Endometrial microvascular endothelial cells (primary cell): ENCODE data around the gene SUPT6H. TPM values are rescaled to one million over a fixed set of nuclear protein-coding genes. Genes with fewer than 3 reads are reported as not detected.
"Not testable (repeated sequence)": the region's sequence is repeated elsewhere in the genome, so short reads cannot be mapped to it uniquely, and the experiment has no call there.

Source experiments
- in situ Hi-C: cut with HindIII; loops from 2 replicates; pipeline ENCODE4 v1.10.0; 2017; ENCODE audit warnings: low sequenced_read_pairs, low pct_unique_long_range_greater_than_20kb; ENCODE audit errors: inconsistent ontology term
- total RNA-seq: library from RNA; depleted of rRNA; stranded (reverse); fragments of >200 nt; gene quantifications from one replicate; pipeline ENCODE4 v1.2.3, GENCODE V29; 2015; ENCODE audit errors: inconsistent ontology term

The SUPT6H gene
- total RNA-seq, 1 donor from 2014 or later, result 38.7 TPM

DNA sequence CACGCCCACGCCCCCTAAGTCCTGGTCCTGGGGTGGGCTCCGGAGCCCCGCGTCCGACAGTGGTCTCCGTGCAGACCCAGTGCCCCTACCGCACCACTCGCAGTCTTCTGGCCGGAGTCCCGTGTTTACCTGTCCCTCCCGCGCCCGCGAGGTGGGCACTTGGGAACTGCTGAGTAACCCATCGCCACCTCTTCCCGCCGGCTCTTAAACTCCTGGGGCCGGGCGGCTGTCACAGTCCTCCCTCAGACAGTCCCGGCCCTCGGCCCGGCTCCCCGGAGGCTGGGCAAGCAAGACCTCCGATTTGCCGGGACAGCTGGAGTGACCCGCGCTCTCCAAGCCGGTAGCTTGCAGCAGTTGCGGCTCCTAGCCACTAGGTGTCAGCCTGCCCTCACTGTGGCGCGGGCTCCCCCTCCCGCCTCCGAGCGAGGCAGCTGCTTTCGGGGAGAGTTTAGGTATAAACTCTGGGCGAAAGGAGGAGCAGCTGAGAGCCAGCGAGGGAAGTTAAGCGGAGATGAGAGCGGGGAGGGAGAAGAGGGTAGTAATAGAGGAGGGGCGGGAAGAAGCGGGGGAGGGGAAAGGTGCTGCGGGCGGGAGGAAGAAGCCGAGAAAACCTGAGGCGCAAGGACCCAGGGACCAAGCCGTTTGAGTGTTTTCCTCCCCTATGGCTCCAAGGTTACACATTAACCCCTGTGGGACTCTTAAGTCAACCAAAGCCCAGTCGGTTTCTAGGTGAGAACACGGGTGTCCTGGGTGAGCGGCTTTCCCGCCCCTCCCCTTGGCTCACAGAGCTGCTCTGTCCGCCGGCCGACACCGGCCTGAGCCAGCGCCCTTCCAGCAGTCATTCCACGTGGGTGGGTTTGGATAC, 64.9 kb downstream of the SUPT6H start:
- in situ Hi-C loops, result no loop called here

DNA sequence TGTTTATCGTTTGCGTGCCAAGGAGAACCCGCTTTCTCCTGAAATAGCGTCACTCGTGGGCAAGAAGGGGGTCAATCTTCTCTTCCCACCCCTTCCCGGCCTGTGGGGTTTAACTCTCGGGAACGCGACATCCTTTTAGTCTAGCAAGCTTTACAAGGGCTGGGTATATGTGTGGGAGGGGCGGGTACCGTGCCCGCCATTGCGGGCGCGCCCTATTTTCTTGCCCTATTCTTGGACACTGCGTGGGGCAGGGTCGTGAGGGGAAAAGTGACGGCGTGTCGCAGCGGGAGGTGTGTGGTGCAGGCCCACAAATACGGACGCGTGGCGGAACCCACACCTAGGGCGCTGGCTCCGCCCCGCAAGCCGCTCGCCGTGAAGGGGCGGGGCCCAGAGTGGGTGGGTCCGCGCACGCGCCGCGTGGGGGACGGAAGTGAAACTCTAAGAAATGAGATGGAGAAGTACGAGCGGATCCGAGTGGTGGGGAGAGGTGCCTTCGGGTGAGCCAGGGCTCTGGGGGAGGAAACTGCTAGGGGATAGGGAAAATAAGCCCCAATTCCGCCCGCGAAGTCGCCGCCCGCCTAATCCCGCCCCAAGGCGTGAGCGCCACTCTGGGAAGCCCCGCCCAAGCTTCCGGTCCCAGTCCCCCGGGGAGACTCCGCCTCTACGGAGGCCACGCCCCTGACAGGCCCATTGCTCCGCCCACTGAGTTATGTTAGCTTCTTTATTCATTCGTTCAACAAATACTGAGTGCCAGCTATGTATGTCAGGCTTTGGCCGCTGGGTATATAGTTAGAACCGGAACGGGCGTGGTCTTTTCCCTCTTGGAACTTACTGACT, 66.6 kb downstream of the SUPT6H start, which contains the start of gene NEK8:
NEK8 (plus strand) TSS at position 425 of the 837 bp plus-strand sequence; CDS start at position 451, 26 bp downstream.
- in situ Hi-C loops, result no loop called here

DNA sequence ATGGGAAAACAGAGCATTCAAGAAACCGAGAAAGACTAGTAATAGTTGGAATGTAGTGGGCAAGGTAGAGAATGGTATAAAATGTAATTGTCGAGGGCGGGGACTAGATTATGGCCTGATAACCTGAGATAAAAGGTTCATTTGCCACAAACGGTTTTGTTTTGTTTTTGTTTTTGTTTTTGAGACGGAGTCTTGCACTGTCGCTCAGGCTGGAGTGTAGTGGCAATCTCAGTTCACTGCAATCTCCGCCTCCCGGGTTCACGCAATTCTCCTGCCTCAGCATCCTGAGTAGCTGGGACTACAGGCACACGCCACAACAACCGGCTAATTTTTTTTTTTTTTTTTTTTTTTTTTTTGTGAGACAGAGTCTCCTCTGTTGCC, 67.9 kb downstream of the SUPT6H start:
- in situ Hi-C loops, result no loop called here

DNA sequence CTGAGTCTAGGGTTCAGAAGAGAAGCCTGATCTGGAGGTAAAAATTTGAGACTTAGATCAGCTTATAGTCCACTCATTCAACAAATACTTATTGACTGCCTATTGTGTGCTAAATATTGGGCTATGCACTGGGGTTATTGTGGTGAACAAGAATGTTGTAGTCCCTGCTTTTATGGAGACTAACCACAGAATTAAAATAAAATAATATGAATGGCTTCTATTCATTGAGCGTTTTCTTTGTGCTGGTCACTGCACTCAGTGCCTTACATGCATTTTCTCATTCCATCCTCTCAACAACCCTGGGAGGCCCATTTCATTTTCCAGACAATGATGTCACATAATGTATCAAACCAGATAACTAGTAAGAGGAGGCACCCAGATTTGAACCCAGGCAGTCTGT, 71.3 kb downstream of the SUPT6H start:
- in situ Hi-C loops, result no loop called here

DNA sequence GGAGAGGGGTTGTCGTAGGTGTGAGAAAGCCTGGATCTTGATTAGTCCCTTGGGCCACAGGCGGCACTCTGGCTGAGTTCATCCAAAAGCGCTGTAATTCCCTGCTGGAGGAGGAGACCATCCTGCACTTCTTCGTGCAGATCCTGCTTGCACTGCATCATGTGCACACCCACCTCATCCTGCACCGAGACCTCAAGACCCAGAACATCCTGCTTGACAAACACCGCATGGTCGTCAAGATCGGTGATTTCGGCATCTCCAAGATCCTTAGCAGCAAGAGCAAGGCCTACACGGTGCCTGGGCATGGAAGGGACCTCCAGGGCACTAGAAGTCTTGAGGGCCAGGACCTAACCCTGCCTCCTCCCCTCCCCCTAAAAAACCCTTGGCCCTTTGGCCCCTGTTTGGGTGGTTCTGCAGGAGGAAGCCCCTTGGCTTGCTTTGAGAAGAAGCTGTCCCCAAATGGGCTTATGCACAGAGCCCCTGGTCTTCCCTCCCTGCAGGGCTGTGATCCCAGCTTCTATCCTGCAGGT, 72.8 kb downstream of the SUPT6H start:
- in situ Hi-C loops, result no loop called here

DNA sequence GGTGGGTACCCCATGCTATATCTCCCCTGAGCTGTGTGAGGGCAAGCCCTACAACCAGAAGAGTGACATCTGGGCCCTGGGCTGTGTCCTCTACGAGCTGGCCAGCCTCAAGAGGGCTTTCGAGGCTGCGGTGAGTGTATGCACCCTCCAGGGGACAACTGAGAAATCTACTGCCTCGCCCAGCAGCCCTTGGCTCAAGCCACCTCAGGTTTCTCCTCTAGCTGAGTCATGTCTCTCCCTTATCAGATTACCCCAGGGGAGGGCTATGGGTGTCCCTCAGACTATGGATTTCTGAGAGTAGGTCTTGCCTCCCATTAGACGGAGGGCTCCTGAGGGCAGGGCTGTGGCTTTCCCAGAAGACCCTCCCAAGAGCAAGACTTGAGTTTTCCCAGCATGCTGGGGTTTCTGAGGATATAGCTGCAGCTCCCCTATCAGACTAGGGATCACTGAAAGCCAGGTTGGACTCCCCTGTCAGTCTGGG, 73.3 kb downstream of the SUPT6H start:
- in situ Hi-C loops, result no loop called here

DNA sequence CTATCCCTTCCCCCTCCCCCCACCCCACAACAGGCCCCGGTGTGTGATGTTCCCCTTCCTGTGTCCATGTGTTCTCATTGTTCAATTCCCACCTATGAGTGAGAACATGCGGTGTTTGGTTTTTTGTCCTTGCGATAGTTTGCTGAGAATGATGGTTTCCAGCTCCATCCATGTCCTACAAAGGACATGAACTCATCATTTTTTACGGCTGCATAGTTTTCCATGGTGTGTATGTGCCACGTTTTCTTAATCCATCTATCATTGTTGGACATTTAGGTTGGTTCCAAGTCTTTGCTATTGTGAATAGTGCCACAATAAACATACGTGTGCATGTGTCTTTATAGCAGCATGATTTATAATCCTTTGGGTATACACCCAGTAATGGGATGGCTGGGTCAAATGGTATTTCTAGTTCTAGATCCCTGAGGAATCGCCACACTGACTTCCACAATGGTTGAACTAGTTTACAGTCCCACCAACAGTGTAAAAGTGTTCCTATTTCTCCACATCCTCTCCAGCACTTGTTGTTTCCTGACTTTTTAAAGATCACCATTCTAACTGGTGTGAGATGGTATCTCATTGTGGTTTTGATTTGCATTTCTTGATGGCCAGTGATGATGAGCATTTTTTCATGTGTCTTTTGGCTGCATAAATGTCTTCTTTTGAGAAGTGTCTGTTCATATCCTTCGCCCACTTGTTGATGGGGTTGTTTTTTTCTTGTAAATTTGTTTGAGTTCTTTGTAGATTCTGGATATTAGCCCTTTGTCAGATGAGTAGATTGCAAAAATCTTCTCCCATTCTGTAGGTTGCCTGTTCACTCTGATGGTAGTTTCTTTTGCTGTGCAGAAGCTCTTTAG, 74.1 kb downstream of the SUPT6H start:
- in situ Hi-C loops, result not testable (repeated sequence)

DNA sequence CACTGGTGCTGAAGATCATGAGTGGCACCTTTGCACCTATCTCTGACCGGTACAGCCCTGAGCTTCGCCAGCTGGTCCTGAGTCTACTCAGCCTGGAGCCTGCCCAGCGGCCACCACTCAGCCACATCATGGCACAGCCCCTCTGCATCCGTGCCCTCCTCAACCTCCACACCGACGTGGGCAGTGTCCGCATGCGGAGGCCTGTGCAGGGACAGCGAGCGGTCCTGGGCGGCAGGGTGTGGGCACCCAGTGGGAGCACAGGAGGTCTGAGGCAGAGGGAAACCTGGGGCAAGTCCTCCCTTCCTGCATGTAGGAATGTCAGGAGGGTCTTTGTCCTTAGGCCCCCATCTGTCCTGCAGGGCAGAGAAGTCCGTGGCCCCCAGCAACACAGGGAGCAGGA, 75.3 kb downstream of the SUPT6H start:
- in situ Hi-C loops, result no loop called here

DNA sequence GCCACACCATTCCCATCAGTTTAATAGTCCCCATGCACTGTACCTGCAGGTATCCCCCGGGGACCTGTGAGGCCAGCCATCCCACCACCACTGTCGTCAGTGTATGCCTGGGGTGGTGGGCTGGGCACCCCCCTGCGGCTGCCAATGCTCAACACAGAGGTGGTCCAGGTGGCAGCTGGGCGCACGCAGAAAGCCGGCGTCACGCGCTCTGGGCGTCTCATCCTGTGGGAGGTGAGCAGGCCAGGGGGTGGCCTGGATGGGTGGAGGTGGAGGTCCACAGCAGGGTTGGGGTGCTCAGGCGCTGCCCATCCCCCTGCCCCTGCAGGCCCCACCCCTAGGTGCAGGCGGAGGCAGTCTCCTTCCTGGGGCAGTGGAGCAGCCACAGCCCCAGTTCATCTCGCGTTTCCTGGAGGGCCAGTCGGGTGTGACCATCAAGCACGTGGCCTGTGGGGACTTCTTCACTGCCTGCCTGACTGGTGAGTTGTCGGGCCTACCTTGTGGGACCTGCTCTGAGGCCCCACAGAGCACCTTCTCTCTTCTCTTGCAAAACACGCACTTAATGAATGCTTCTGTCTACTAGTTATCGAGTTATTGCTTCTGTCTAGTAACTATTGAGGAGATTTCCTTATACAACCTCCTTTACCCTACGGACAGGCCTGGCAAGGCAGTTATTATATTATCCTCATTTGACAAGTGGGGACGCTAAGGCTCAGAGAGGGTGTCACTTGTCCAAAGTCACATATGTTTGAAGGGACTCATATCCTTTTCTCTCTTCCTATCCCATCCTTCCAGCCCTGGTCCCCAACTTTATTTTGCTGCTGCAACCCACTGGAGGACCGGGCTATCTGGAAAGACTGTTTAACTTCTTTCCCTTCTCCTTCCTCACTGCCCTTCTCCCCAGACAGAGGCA, 76.0 kb downstream of the SUPT6H start:
- in situ Hi-C loops, result no loop called here

DNA sequence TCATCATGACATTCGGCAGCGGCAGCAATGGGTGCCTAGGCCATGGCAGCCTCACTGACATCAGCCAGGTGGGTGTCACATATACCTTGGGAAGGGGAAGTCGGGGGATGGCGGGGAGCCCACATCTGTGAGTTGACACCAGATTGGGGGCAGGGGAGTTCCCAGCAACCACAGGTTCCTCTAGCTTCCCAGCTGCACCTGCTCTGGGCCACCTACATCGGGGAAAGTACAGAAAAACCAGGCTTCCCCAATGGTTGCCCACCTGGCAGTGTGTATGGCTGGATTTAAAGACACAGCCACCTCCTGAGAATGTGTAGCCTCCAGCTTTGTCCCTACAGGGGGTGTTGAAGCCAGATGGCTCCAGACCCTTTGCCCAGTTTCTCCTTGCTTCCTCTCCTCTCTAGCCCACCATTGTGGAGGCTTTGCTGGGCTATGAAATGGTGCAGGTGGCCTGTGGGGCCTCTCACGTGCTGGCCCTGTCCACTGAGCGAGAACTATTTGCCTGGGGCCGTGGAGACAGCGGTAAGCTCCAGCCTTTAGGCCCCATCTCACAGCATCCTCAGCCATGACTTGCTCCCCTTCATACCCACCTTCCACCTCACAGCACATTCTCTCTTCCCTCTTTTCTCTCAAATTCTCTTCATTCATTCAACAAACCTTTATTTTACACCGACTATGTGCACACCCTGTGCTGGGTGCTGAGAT, 76.8 kb downstream of the SUPT6H start:
- in situ Hi-C loops, result no loop called here

DNA sequence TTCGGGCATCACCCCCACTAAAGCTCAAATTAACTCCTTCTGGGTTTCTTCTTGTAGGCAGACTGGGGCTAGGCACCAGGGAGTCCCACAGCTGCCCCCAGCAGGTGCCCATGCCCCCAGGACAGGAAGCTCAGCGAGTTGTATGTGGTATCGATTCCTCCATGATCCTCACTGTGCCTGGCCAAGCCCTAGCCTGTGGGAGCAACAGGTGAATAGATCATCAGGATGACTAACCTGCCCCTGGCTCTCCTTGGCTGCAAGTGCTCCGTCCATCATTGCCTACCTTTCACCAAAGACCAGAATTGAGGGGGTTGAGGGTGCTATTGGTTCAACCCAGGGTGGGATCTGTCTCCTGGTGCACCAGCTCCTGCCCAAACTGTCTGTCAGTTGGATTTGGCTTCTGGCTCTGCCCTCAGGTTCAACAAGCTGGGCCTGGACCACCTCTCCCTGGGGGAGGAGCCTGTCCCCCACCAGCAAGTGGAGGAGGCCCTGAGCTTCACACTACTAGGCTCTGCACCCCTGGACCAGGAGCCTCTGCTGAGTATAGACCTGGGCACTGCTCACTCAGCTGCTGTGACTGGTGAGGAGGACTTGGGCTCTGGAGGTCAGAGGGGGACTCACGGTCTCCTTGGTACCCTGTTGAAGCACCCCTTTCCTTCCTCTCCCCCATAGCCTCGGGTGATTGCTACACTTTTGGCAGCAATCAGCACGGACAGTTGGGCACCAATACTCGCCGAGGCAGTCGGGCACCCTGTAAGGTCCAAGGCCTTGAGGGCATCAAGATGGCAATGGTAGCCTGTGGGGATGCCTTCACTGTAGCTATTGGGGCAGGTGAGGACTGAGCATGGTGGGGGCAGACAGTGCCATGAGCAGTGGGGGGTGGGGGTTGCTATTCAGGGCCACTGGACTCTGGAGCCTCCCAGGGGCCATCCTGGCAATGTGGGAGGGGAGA, 78.7 kb downstream of the SUPT6H start:
- in situ Hi-C loops, result no loop called here

DNA sequence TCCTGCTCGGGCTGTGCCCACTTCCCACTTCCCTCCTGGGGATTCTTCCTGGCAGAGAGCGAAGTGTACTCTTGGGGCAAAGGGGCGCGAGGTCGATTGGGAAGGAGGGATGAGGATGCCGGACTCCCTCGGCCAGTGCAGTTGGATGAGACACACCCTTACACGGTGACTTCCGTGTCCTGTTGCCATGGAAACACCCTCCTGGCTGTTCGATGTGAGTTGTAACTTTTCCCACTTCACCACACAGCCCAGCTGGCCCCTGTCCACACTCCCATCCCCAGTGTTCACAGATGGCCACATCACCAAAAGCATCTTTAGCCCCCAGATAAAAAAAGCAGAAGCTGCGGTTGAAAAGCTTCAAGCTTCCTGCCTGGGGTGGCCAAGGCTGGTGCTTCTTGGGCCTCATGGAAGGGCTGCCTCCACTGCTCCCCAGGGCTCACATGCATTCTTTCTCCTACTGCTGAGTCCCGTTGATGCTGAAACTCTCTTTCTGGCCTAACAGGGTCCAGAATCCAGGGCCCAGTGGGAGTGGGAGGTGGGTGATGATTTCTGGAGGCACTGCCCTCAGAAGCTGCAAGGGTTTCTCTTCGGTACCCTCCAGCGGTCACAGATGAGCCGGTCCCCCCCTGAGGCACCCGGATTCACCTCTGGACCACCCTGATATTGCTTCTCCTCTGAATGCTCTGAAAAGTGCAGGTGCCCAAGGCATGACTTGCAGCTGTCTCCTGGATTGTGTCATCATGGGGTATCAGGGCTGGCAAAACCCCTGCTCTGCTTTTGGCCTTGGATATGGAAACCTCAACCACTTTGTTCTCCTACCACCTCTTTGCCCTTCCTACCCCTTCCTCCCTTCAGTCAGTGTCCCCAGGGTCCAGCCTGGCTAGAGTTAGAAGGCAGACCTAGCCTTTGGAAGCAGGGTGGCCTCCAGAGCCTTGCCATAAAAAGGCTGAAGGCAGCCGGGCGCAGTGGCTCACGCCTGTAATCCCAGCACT, 79.6 kb downstream of the SUPT6H start:
- in situ Hi-C loops, result no loop called here

DNA sequence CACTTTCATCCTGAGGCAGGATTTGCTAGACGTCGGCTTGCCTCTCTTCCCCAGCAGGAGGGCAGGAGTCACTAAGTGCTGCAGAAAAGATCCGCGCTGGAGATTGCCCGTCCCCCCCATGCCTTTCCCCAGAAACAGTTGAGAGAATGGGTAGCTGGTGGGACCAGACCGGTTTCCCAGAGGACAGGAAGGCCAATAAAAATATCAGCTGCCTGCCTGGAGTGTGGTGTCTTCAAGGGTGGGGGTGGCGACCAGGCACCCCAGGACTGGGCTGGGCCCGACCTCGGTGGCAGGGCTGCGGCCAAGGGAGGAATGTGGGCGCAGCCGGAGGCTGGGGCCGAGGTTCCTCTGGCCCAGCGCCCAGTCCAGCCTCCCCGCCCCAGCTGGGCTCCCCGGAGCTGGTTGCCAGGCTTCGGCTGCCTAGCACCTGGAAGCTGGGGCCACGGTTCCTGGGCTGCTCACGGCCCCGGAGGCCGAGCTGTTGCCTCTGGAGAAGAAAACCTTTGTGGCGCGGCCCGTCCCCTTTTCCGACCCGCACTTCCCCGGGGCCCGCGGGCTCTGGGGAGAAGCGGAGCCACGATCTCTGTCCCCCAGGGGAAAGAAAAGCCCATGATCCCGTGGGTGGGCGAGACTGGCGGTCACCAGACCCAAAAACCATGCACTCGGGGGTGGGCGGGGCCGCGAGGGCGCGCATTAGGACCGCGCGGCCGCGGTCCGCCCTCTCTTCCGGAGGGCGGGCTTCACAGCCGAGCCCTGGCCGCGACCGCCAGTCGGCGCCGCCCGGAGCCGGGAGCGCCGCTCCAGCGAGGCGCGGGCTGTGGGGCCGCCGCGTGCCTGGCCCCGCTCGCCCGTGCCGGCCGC, 81.5 kb downstream of the SUPT6H start, which contains the start of gene TRAF4:
TRAF4 (plus strand) TSS at position 769 of the 861 bp plus-strand sequence. CDS start 102 bp downstream, outside the sequence.
- in situ Hi-C loops, result no loop called here
